Trophoblast cell (in vitro differentiated cells and primary cell): Measurements from ENCODE around the gene MME.
A peak's percentile ranks its signal among the peaks of the same experiment; 100 is the strongest.

Source experiments
- DNase-seq, 2 donors: peaks; one replicate each; pipeline ENCODE4 v3.0.0-alpha.2; 2016
- H2AFZ ChIP-seq: 2 replicates; pipeline ENCODE4 v1.6.1; 2013; ENCODE audit warnings: low read length, moderate library complexity, mild to moderate bottlenecking; ENCODE audit not compliant: insufficient read depth, poor library complexity
- H2AK5ac ChIP-seq: 2 replicates; pipeline ENCODE4 v1.6.1; 2013; ENCODE audit warnings: mild to moderate bottlenecking, low read length
- H2BK120ac ChIP-seq: 2 replicates; pipeline ENCODE4 v1.6.1; 2013; ENCODE audit warnings: low read length, mild to moderate bottlenecking, moderate library complexity; ENCODE audit not compliant: insufficient read depth, poor library complexity
- H2BK12ac ChIP-seq: 2 replicates; pipeline ENCODE4 v1.6.1; 2013; ENCODE audit warnings: mild to moderate bottlenecking, low read length, moderate library complexity
- H2BK5ac ChIP-seq: 2 replicates; pipeline ENCODE4 v1.6.1; 2013; ENCODE audit warnings: low read length, low read depth, moderate library complexity, mild to moderate bottlenecking; ENCODE audit not compliant: poor library complexity
- H3K14ac ChIP-seq: 2 replicates; pipeline ENCODE4 v1.6.1; 2013; ENCODE audit warnings: mild to moderate bottlenecking, low read length
- H3K18ac ChIP-seq: 2 replicates; pipeline ENCODE4 v1.6.1; 2013; ENCODE audit warnings: mild to moderate bottlenecking, low read length
- H3K23ac ChIP-seq: 2 replicates; pipeline ENCODE4 v1.6.1; 2013; ENCODE audit warnings: low read length
- H3K27ac ChIP-seq: 2 replicates; pipeline ENCODE4 v1.5.1; 2013; ENCODE audit warnings: low read depth, mild to moderate bottlenecking, inconsistent platforms, low read length, moderate library complexity
- H3K27me3 ChIP-seq: 2 replicates; pipeline ENCODE4 v1.6.1; 2013; ENCODE audit warnings: inconsistent platforms, mild to moderate bottlenecking, low read length, moderate library complexity; ENCODE audit not compliant: insufficient read depth
- H3K36me3 ChIP-seq, 2 experiments: 1 replicate in 1 of 2; 2 replicates in 1 of 2; pipeline ENCODE4 v1.6.1; 2013; ENCODE audit warnings: low read length in 2 of 2, mild to moderate bottlenecking in 2 of 2, moderate library complexity in 1 of 2; ENCODE audit not compliant: insufficient read depth in 2 of 2, control insufficient read depth in 1 of 2
- H3K4ac ChIP-seq: 2 replicates; pipeline ENCODE4 v1.6.1; 2013; ENCODE audit warnings: low read depth, mild to moderate bottlenecking, low read length, moderate library complexity
- H3K4me1 ChIP-seq, 2 experiments: 1 replicate in 1 of 2; 2 replicates in 1 of 2; pipeline ENCODE4 v1.6.1; 2013; ENCODE audit warnings: low read length in 2 of 2, mild to moderate bottlenecking in 2 of 2, moderate library complexity in 1 of 2; ENCODE audit not compliant: insufficient read depth in 2 of 2, control insufficient read depth in 1 of 2
- H3K4me2 ChIP-seq: 2 replicates; pipeline ENCODE4 v1.6.1; 2013; ENCODE audit warnings: inconsistent platforms, mild to moderate bottlenecking, low read length, moderate library complexity
- H3K4me3 ChIP-seq: 2 replicates; pipeline ENCODE4 v1.5.1; 2013; ENCODE audit warnings: mild to moderate bottlenecking, low read depth, low read length, inconsistent platforms
- H3K79me1 ChIP-seq: one replicate; pipeline ENCODE4 v1.6.1; 2013; ENCODE audit warnings: low read length
- H3K79me2 ChIP-seq: 2 replicates; pipeline ENCODE4 v1.6.1; 2013; ENCODE audit warnings: low read length, mild to moderate bottlenecking; ENCODE audit not compliant: control insufficient read depth, insufficient read depth, poor library complexity
- H3K9ac ChIP-seq: 2 replicates; pipeline ENCODE4 v1.6.1; 2013; ENCODE audit warnings: mild to moderate bottlenecking, low read length
- H3K9me3 ChIP-seq: 2 replicates; pipeline ENCODE4 v1.6.1; 2013; ENCODE audit warnings: low read depth, mild to moderate bottlenecking, control low read depth, inconsistent platforms, low read length; ENCODE audit not compliant: insufficient read depth
- H4K12ac ChIP-seq: 2 replicates; pipeline ENCODE4 v1.6.1; 2013; ENCODE audit warnings: low read depth, mild to moderate bottlenecking, low read length, moderate library complexity
- H4K8ac ChIP-seq: 2 replicates; pipeline ENCODE4 v1.6.1; 2013; ENCODE audit warnings: low read depth, mild to moderate bottlenecking, low read length, moderate library complexity
- H4K91ac ChIP-seq: one replicate; pipeline ENCODE4 v1.6.1; 2013; ENCODE audit warnings: low read depth, mild to moderate bottlenecking, low read length, moderate library complexity
- WGBS: extraction: QIAGEN DNeasy Blood & Tissue Kit; methylation state at CpG from one replicate; pipeline ENCODE4 v1.1.7; 2013; ENCODE audit warnings: missing lambda C conversion rate; ENCODE audit not compliant: insufficient read length, insufficient coverage; ENCODE audit errors: extremely low coverage; 5-methylcytosine and 5-hydroxymethylcytosine counted together

MME gene

GRCh38 chr3:155166441-155166840 is 86.3 kb downstream of the MME start:
- Histone ChIP-seq H3K18ac (no peak overlapping the region), H3K27ac (no peak overlapping the region), H3K27me3 (no peaks in the 10 kb centered on the region), H2AK5ac (no peak overlapping the region), H3K14ac (no peak overlapping the region), H3K9me3 (no peaks in the 10 kb centered on the region), H2BK120ac (no peak overlapping the region), H3K4me2 (no peak overlapping the region), H2BK5ac (no peak overlapping the region), H4K91ac (no peak overlapping the region), H2AFZ (no peak overlapping the region), H3K4ac (no peak overlapping the region), H3K79me2 (no peaks in the 10 kb centered on the region), H4K8ac (no peak overlapping the region), H3K79me1 (no peaks in the 10 kb centered on the region), H2BK12ac (no peak overlapping the region), H3K23ac (no peak overlapping the region), H3K4me3 (no peak overlapping the region), H3K36me3 (no peaks in the 10 kb centered on the region), H4K12ac (no peak overlapping the region), H3K9ac (no peak overlapping the region), H3K4me1 (no peaks in the 10 kb centered on the region)
- WGBS = no CpG with 5 or more reads among the region's 2 CpGs
- DNase-seq = no peak

GRCh38 chr3:155169197-155169596 is 89.1 kb downstream of the MME start:
- Histone ChIP-seq H4K91ac (no peak overlapping the region), H2AFZ (no peak overlapping the region), H2BK5ac (no peak overlapping the region), H4K8ac (no peak overlapping the region), H3K4me3 (no peak overlapping the region), H3K14ac (no peak overlapping the region), H2BK120ac (no peak overlapping the region), H3K79me2 (no peaks in the 10 kb centered on the region), H3K4me2 (no peak overlapping the region), H3K9ac (no peak overlapping the region), H3K23ac (no peak overlapping the region), H3K36me3 (peaks cover 0 to 2% of the 10 kb centered on the region in 2 experiments), H3K27ac (no peak overlapping the region), H3K27me3 (no peaks in the 10 kb centered on the region), H3K9me3 (no peaks in the 10 kb centered on the region), H3K4ac (no peak overlapping the region), H2BK12ac (no peak overlapping the region), H3K79me1 (no peaks in the 10 kb centered on the region), H3K18ac (no peak overlapping the region), H3K4me1 (no peaks in the 10 kb centered on the region), H4K12ac (no peak overlapping the region), H2AK5ac (no peak overlapping the region)
- no CpG with 5 or more reads among the region's 2 CpGs for WGBS
- no peak for DNase-seq

- DNase-seq = no peak
- WGBS = no CpG with 5 or more reads among the region's 1 CpG
- H3K9me3 ChIP-seq = no peaks in the 10 kb centered on the region
- no peak overlapping the region for H4K12ac ChIP-seq
- H3K36me3 ChIP-seq = peaks cover 0 to 2% of the 10 kb centered on the region in 2 experiments
- no peak overlapping the region for H4K91ac ChIP-seq
- H3K14ac ChIP-seq = no peak overlapping the region
- H2BK12ac ChIP-seq = no peak overlapping the region
- no peak overlapping the region for H3K4ac ChIP-seq
- H3K79me2 ChIP-seq = no peaks in the 10 kb centered on the region
- no peak overlapping the region for H2BK120ac ChIP-seq
- H3K27me3 ChIP-seq = no peaks in the 10 kb centered on the region
- H2AK5ac ChIP-seq = no peak overlapping the region
- H3K4me2 ChIP-seq = no peak overlapping the region
- no peak overlapping the region for H2BK5ac ChIP-seq
- no peaks in the 10 kb centered on the region for H3K79me1 ChIP-seq
- H3K23ac ChIP-seq = no peak overlapping the region
- H3K4me3 ChIP-seq = no peak overlapping the region
- H3K9ac ChIP-seq = no peak overlapping the region
- no peak overlapping the region for H3K18ac ChIP-seq
- no peaks in the 10 kb centered on the region for H3K4me1 ChIP-seq
- H3K27ac ChIP-seq = no peak overlapping the region
- no peak overlapping the region for H2AFZ ChIP-seq
- H4K8ac ChIP-seq = no peak overlapping the region
Observed at GRCh38 chr3:155173771-155174170, 93.7 kb downstream of the MME start.

GRCh38 chr3:155178810-155179436 is 98.8 kb downstream of the MME start:
- Histone ChIP-seq H3K27ac (no peak overlapping the region), H3K9ac (no peak overlapping the region), H4K8ac (no peak overlapping the region), H2AFZ (no peak overlapping the region), H3K14ac (no peak overlapping the region), H2AK5ac (no peak overlapping the region), H3K18ac (no peak overlapping the region), H3K4me1 (no peaks in the 10 kb centered on the region), H4K91ac (no peak overlapping the region), H2BK120ac (no peak overlapping the region), H3K79me1 (no peaks in the 10 kb centered on the region), H3K4me3 (no peak overlapping the region), H3K79me2 (no peaks in the 10 kb centered on the region), H3K4ac (no peak overlapping the region), H2BK12ac (no peak overlapping the region), H4K12ac (no peak overlapping the region), H3K9me3 (peaks cover 1% of the 10 kb centered on the region), H3K27me3 (no peaks in the 10 kb centered on the region), H2BK5ac (no peak overlapping the region), H3K23ac (peak overlapping the region; percentile 46), H3K4me2 (no peak overlapping the region), H3K36me3 (no peaks in the 10 kb centered on the region)
- DNase-seq = no peak
- WGBS = no CpG with 5 or more reads among the region's 3 CpGs
